Right lobe of liver (tissue), 6 donors: ENCODE results near the gene CERCAM. TPM values are rescaled to one million over a fixed set of nuclear protein-coding genes. Genes with fewer than 3 reads are reported as not detected.

Experiments used
- ATAC-seq, 4 donors: fragments of 200-7000 bp; cut with Tn5 transposase; one replicate each; pipeline ENCODE4 v1.9.1; 2020; ENCODE audit warnings: mild to moderate bottlenecking in 4 of 4, moderate library complexity in 4 of 4
- DNase-seq, 3 donors: peaks; one replicate each; pipeline ENCODE4 v3.0.0-alpha.2; 2020
- H3K27ac ChIP-seq, 3 donors: fragments of 200-600 bp; one replicate each; pipeline ENCODE4 v1.8.0; 2022
- H3K27me3 ChIP-seq, 2 donors: fragments of 200-600 bp; one replicate each; pipeline ENCODE4 v1.8.0; 2022
- H3K36me3 ChIP-seq, 4 donors: fragments of 200-600 bp; sonication (generic) in 1 of 4; one replicate each; pipeline versions ENCODE4 v1.5.1 to v1.8.0; 2017 to 2022; ENCODE audit warnings: control low read depth in 1 of 4
- H3K4me1 ChIP-seq, 4 donors: fragments of 200-600 bp; sonication (generic) in 1 of 4; one replicate each; pipeline versions ENCODE4 v1.5.1 to v1.8.0; 2017 to 2022; ENCODE audit warnings: control low read depth in 1 of 4
- H3K4me3 ChIP-seq, 3 donors: fragments of 200-600 bp; one replicate each; pipeline ENCODE4 v1.8.0; 2022
- H3K9me3 ChIP-seq, 4 donors: fragments of 200-600 bp; sonication (generic) in 1 of 4; one replicate each; pipeline versions ENCODE4 v1.5.1 to v1.8.0; 2017 to 2022; ENCODE audit warnings: control low read depth in 1 of 4
- CTCF ChIP-seq, 4 donors: fragments of 200-600 bp in 3 of 4; fragments of 450-650 bp in 1 of 4; IDR thresholded peaks; one replicate each; pipeline versions ENCODE4 v1.5.1 to v1.8.0; 2016 to 2022; ENCODE audit warnings: antibody characterized with exemption in 4 of 4, mild to moderate bottlenecking in 2 of 4
- POLR2A ChIP-seq: fragments of 450-650 bp; IDR thresholded peaks from one replicate; pipeline ENCODE4 v1.6.1; 2017; ENCODE audit warnings: antibody characterized with exemption, mild to moderate bottlenecking
- WGBS: methylation state at CpG from one replicate; pipeline ENCODE4 v1.1.6; 2018; ENCODE audit warnings: low coverage, low lambda C conversion rate; ENCODE audit not compliant: insufficient coverage; ENCODE audit errors: missing lambda C conversion rate; 5-methylcytosine and 5-hydroxymethylcytosine counted together
- intact Hi-C, 2 donors: fragments of 100-400 bp; cut with DNase I; formaldehyde crosslinking; loops; one replicate each; pipeline versions ENCODE4 v1.11.2 to v1.14.1; 2022
- total RNA-seq, 6 experiments: library from RNA; depleted of rRNA in 2 of 6; stranded (reverse); fragments of >200 nt in 2 of 6; fragmentation: NEBNext Ultra II Directional in 3 of 6; extraction: Animal tissue kit (Norgen Biotek cat#: 25700) in 3 of 6; gene quantifications; one replicate each; pipeline versions ENCODE4 v1.1.0 to v1.2.4, GENCODE V29; 2016 to 2023
- donor health status: DM: no; HTN: yes; CAD: no.
- donor health status: DM: no; HTN: no; CAD: no.
- donor health status: DM: no; HTN: no; CAD: no.
- donor health status: DM: no; HTN: yes; CAD: no.
- donor health status: DM: no; HTN: yes; CAD: no.

CERCAM gene
- total RNA-seq, 6 experiments from 2014 or later, result 1.3 to 3.1 (median 2.2) TPM

DNA sequence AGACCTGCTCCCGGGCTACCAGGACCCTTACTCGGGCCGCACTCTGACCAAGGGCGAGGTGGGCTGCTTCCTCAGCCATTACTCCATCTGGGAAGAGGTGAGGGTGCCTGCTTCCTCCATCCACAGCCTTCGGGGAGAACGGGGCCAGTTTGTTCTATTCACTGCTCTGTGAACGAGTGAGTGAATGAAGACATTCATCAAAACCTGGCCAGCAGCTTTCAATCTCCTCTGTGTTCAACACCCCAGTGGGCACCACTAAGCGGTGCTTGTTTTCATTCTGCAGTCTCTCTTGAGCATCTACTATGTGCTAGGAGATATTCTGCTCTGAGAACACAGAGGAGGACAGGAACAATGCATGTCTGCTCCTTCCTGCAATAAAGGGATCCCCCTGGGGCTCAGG, 10.6 kb downstream of the CERCAM start:
- intact Hi-C loops, result loop anchor here in 1 of 2 donors (10.0 kb wide), 1 partner anchor 204 kb away; no protein-coding TSS in a partner anchor
- H3K36me3 ChIP-seq, result no peaks in the 10 kb centered on the region
- no peak overlapping the region for H3K4me3 ChIP-seq
- no peaks in the 10 kb centered on the region for H3K27me3 ChIP-seq
- H3K9me3 ChIP-seq, result no peaks in the 10 kb centered on the region
- 78% methylated on average over 1 of the region's 8 CpGs for WGBS
- no peak overlapping the region for H3K27ac ChIP-seq
- no peak for ATAC-seq
- DNase-seq, result no peak
- no peaks in the 10 kb centered on the region for H3K4me1 ChIP-seq
- TF ChIP-seq CTCF (IDR thresholded peaks at IDR 0.05) (no peak), POLR2A (no peak)

DNA sequence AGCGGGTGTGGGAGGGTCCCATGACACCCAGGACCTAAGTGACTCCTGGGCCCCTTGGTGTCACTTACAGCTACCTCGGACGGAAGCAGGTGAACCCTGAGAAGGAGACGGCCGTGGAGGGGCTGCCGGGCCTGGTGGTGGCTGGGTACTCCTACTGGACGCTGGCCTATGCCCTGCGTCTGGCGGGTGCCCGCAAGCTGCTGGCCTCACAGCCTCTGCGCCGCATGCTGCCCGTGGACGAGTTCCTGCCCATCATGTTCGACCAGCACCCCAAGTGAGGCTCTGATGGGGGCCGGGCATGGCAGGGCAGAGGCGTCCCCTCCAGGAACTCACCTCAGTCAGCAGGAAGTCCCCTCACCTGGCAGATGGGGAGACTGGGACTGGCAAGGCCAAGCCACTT, 13.7 kb downstream of the CERCAM start:
- ATAC-seq, result no peak

GRCh38 chr9:128435611-128436010, 15.0 kb downstream of the CERCAM start:
- no peak overlapping the region for H3K4me3 ChIP-seq
- no peak overlapping the region for H3K27ac ChIP-seq
- DNase-seq (no peak), ATAC-seq (no peak)
- H3K9me3 ChIP-seq, result no peaks in the 10 kb centered on the region
- H3K27me3 ChIP-seq, result no peaks in the 10 kb centered on the region
- 67% methylated on average over 1 of the region's 18 CpGs for WGBS
- no peaks in the 10 kb centered on the region for H3K4me1 ChIP-seq
- TF ChIP-seq POLR2A, result no peak
- TF ChIP-seq CTCF (IDR thresholded peaks at IDR 0.05), result no peak
- intact Hi-C loops, result loop anchor here in 1 of 2 donors (10.0 kb wide), 1 partner anchor 199 kb away; no protein-coding TSS in a partner anchor
- no peaks in the 10 kb centered on the region for H3K36me3 ChIP-seq

More for the DNA sequence above, 13.7 kb downstream of the CERCAM start:
- TF ChIP-seq CTCF (IDR thresholded peaks at IDR 0.05), result no peak
- no peak for TF ChIP-seq POLR2A
- Histone ChIP-seq H3K36me3 (no peaks in the 10 kb centered on the region), H3K4me1 (no peaks in the 10 kb centered on the region), H3K27me3 (no peaks in the 10 kb centered on the region), H3K27ac (no peak overlapping the region), H3K4me3 (no peak overlapping the region), H3K9me3 (no peaks in the 10 kb centered on the region)
- no peak for DNase-seq
- no CpG with 5 or more reads among the region's 17 CpGs for WGBS
- intact Hi-C loops, result loop anchor here in 1 of 2 donors (10.0 kb wide), 1 partner anchor 200 kb away; no protein-coding TSS in a partner anchor

- 72% methylated on average over 3 of the region's 12 CpGs for WGBS
Observed at GRCh38 chr9:128438343-128439109, 17.9 kb downstream of the CERCAM start.

More at GRCh38 chr9:128438343-128439109, 17.9 kb downstream of the CERCAM start:
- Histone ChIP-seq H3K27me3 (no peaks in the 10 kb centered on the region), H3K4me1 (no peaks in the 10 kb centered on the region), H3K4me3 (no peak overlapping the region), H3K9me3 (no peaks in the 10 kb centered on the region), H3K27ac (no peak overlapping the region), H3K36me3 (no peaks in the 10 kb centered on the region)
- intact Hi-C loops, result loop anchor here in 1 of 2 donors (10.0 kb wide), 1 partner anchor 196 kb away; no protein-coding TSS in a partner anchor
- DNase-seq, result peak; percentile 88 to 90 (median 89)
- peak; percentile 94 to 99 (median 98) for ATAC-seq
- no peak for TF ChIP-seq POLR2A
- TF ChIP-seq CTCF (IDR thresholded peaks at IDR 0.05), result peak; percentile 90 to 97 (median 94)
